PC-3 (cell line): ENCODE data around the gene DNAJC3. TPM values are rescaled to one million over a fixed set of nuclear protein-coding genes. Genes with fewer than 3 reads are reported as not detected.
A peak's percentile ranks its signal among the peaks of the same experiment; 100 is the strongest.

ENCODE experiments used
- ATAC-seq: fragments of 200-7000 bp; cut with Tn5 transposase; 2 replicates; pipeline ENCODE4 v1.9.1; 2020; ENCODE audit warnings: mild to moderate bottlenecking, moderate library complexity
- BruUV-seq: library from RNA; stranded (reverse); fragments of 400-500 nt; replicated peaks from 2 replicates; lab custom pipeline; 2021; lab: Mats Ljungman, UMichigan
- CTCF ChIA-PET: fragments of 300-600 bp; sonication (Branson Sonifier 250); formaldehyde crosslinking; loops from one replicate; lab custom pipeline; 2022; ENCODE audit warnings: antibody characterized with exemption; lab: Charles Lee
- POLR2A ChIA-PET: fragments of 300-600 bp; sonication (Branson Sonifier 250); formaldehyde crosslinking; loops from one replicate; lab custom pipeline; 2022; ENCODE audit warnings: antibody characterized with exemption; ENCODE audit not compliant: unreplicated experiment; lab: Charles Lee
- DNase-seq: peaks from one replicate; pipeline ENCODE4 v3.0.0-alpha.2; 2015
- H2AFZ ChIP-seq: fragments of 300-600 bp; sonication (generic); 2 replicates; pipeline ENCODE4 v1.6.0; 2016; ENCODE audit warnings: antibody characterized with exemption, low read length
- H3F3A ChIP-seq: fragments of 300-600 bp; sonication (generic); one replicate; pipeline ENCODE4 v1.6.0; 2017; ENCODE audit warnings: antibody characterized with exemption, low read length, control low read depth, mild to moderate bottlenecking; ENCODE audit not compliant: unreplicated experiment
- H3K27ac ChIP-seq: fragments of 300-600 bp; sonication (generic); 2 replicates; pipeline ENCODE4 v1.5.1; 2016; ENCODE audit warnings: mild to moderate bottlenecking, low read length
- H3K27me3 ChIP-seq: fragments of 300-600 bp; sonication (generic); 2 replicates; pipeline ENCODE4 v1.6.1; 2016; ENCODE audit warnings: low read length, mixed read lengths
- H3K36me3 ChIP-seq: fragments of 300-600 bp; sonication (generic); 2 replicates; pipeline ENCODE4 v1.6.1; 2016; ENCODE audit warnings: low read depth, mixed run types, low read length, mixed read lengths
- H3K4me1 ChIP-seq: fragments of 300-600 bp; sonication (generic); 2 replicates; pipeline ENCODE4 v1.5.1; 2016; ENCODE audit warnings: low read length; ENCODE audit not compliant: insufficient read depth
- H3K4me2 ChIP-seq: fragments of 300-600 bp; sonication (generic); 2 replicates; pipeline ENCODE4 v1.6.0; 2016; ENCODE audit warnings: low read length
- H3K4me3 ChIP-seq: fragments of 300-600 bp; sonication (generic); 2 replicates; pipeline ENCODE4 v1.5.1; 2016; ENCODE audit warnings: mild to moderate bottlenecking, low read length, mixed read lengths
- H3K79me2 ChIP-seq: fragments of 300-600 bp; sonication (generic); 2 replicates; pipeline ENCODE4 v1.6.1; 2017; ENCODE audit warnings: low read length, mixed read lengths
- H3K9ac ChIP-seq: fragments of 300-600 bp; sonication (generic); 2 replicates; pipeline ENCODE4 v1.6.0; 2016; ENCODE audit warnings: mild to moderate bottlenecking, low read length
- H3K9me2 ChIP-seq: fragments of 300-600 bp; sonication (generic); replicated peaks from 2 replicates; pipeline ENCODE4 v1.6.1; 2016; ENCODE audit warnings: mixed run types, low read length, mixed read lengths
- H3K9me3 ChIP-seq: fragments of 300-600 bp; sonication (generic); 2 replicates; pipeline ENCODE4 v1.6.1; 2016; ENCODE audit warnings: low read length, mixed read lengths
- H4K20me1 ChIP-seq: fragments of 300-600 bp; sonication (generic); 2 replicates; pipeline ENCODE4 v1.6.1; 2016; ENCODE audit warnings: low read length, mixed read lengths
- CTCF ChIP-seq: fragments of 300-600 bp; sonication (generic); conservative IDR thresholded peaks from 2 replicates; pipeline ENCODE4 v1.5.1; 2017; ENCODE audit warnings: antibody characterized with exemption, low read depth, mild to moderate bottlenecking, low read length
- EZH2 ChIP-seq: fragments of 300-600 bp; sonication (generic); IDR thresholded peaks from one replicate; pipeline ENCODE4 v1.6.1; 2017; ENCODE audit warnings: antibody characterized with exemption, mild to moderate bottlenecking, low read length; ENCODE audit not compliant: unreplicated experiment
- EZH2phosphoT487 ChIP-seq: fragments of 300-600 bp; sonication (generic); IDR thresholded peaks from 2 replicates; pipeline ENCODE4 v1.6.1; 2018; ENCODE audit warnings: mild to moderate bottlenecking, antibody characterized with exemption, low read length, borderline replicate concordance
- intact Hi-C: fragments of 100-400 bp; cut with micrococcal nuclease; formaldehyde crosslinking; loops from 2 replicates; pipeline ENCODE4 v1.9.0; 2023
- total RNA-seq: library from RNA; depleted of rRNA; stranded (reverse); fragments of >200 nt; gene quantifications from 2 replicates; pipeline ENCODE4 v1.2.3, GENCODE V29; 2014

The DNAJC3 gene
- total RNA-seq, 1 experiment from 2014 or later, result 20.5 TPM

GRCh38 chr13:95643936-95644598 is 32.9 kb upstream of the DNAJC3 start:
- no peaks in the 10 kb centered on the region for H3K9me2 ChIP-seq
- peak overlapping the region; percentile 89 for H3K4me2 ChIP-seq
- ChIA-PET CTCF (no interaction called here), POLR2A (no interaction called here)
- peaks cover 4% of the 10 kb centered on the region for H3K4me1 ChIP-seq
- peak overlapping the region; percentile 70 for H3K4me3 ChIP-seq
- no peaks in the 10 kb centered on the region for H3K36me3 ChIP-seq
- DNase-seq, result no peak
- H3K79me2 ChIP-seq, result no peaks in the 10 kb centered on the region
- intact Hi-C loops, result no loop called here
- no TSS peak for BruUV-seq
- no peaks in the 10 kb centered on the region for H3F3A ChIP-seq
- TF ChIP-seq EZH2phosphoT487 (no peak), CTCF (no peak), EZH2 (no peak)
- peak; percentile 52 for ATAC-seq
- peak overlapping the region; percentile 74 for H2AFZ ChIP-seq
- no peak overlapping the region for H3K9ac ChIP-seq
- no peaks in the 10 kb centered on the region for H3K27me3 ChIP-seq
- H3K9me3 ChIP-seq, result no peaks in the 10 kb centered on the region
- no peaks in the 10 kb centered on the region for H4K20me1 ChIP-seq
- H3K27ac ChIP-seq, result no peak overlapping the region

- ChIA-PET POLR2A (no interaction called here), CTCF (no interaction called here)
- no peaks in the 10 kb centered on the region for H4K20me1 ChIP-seq
- no peaks in the 10 kb centered on the region for H3K9me2 ChIP-seq
- no peak within 1 kb of the TSS for H3K27ac ChIP-seq
- intact Hi-C loops, result no loop called here
- TF ChIP-seq EZH2, result no peak
- no peak for TF ChIP-seq EZH2phosphoT487
- TF ChIP-seq CTCF, result no peak
- BruUV-seq, result no TSS peak
- H3K4me1 ChIP-seq, result peaks cover 7% of the 10 kb centered on the region
- ATAC-seq (peak; percentile 77), DNase-seq (peak; percentile 40)
- H3K4me2 ChIP-seq, result peak within 1 kb of the TSS; percentile 89
- no peaks in the 10 kb centered on the region for H3K36me3 ChIP-seq
- H3K27me3 ChIP-seq, result no peaks in the 10 kb centered on the region
- no peak within 1 kb of the TSS for H3K9ac ChIP-seq
- no peaks in the 10 kb centered on the region for H3K9me3 ChIP-seq
- H3K79me2 ChIP-seq, result no peaks in the 10 kb centered on the region
- H2AFZ ChIP-seq, result peak within 1 kb of the TSS; percentile 97
- H3F3A ChIP-seq, result no peaks in the 10 kb centered on the region
- H3K4me3 ChIP-seq, result peak within 1 kb of the TSS; percentile 70
Observed at GRCh38 chr13:95644601-95645052, 32.3 kb upstream of the DNAJC3 start, which contains the start of gene DZIP1. Gene DZIP1, minus strand, starts transcription at chr13:95644706. Its CDS starts 2,677 bp downstream, at chr13:95642029.

DNA sequence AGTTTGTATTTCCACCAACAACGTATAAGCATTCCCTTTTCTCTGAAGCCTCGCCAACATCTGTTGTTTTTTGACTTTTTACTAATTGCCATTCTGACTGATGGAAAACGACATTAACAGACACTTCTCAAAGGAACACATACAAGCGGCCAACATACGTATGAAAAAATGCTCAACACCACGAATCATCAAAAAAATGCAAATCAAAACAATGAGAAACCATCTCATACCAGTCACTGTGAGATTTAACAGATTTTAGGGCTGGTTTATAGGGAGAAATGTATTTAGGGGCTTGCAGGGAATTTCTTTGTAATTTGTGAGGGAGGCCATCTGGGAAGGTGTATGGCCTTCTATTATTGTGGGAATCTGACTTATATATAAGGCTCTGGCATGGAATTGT is 29.6 kb upstream of the DNAJC3 start:
- H3K4me1 ChIP-seq, result peaks cover 7% of the 10 kb centered on the region
- no peak overlapping the region for H3K4me2 ChIP-seq
- intact Hi-C loops, result no loop called here
- BruUV-seq, result no TSS peak
- no peaks in the 10 kb centered on the region for H3F3A ChIP-seq
- CTCF ChIA-PET, result no interaction called here
- no peak for DNase-seq
- no peak for TF ChIP-seq EZH2phosphoT487
- H3K36me3 ChIP-seq, result no peaks in the 10 kb centered on the region
- no peaks in the 10 kb centered on the region for H3K27me3 ChIP-seq
- POLR2A ChIA-PET, result no interaction called here
- H3K4me3 ChIP-seq, result no peak overlapping the region
- no peak for ATAC-seq
- no peak overlapping the region for H3K9ac ChIP-seq
- H4K20me1 ChIP-seq, result no peaks in the 10 kb centered on the region
- no peak overlapping the region for H3K27ac ChIP-seq
- H3K79me2 ChIP-seq, result no peaks in the 10 kb centered on the region
- H3K9me2 ChIP-seq, result no peaks in the 10 kb centered on the region
- no peak overlapping the region for H2AFZ ChIP-seq
- no peaks in the 10 kb centered on the region for H3K9me3 ChIP-seq
